ENCODE data around the gene CRHR2.

- TF ChIP-seq CTCF (IDR thresholded peaks at IDR 0.05) (no peak), IRF3 (IDR thresholded peaks at IDR 0.05; ENCODE audit: low read depth, low read length) (no peak), EP300 (IDR thresholded peaks at IDR 0.05; ENCODE audit: borderline replicate concordance in 1 of 2, low read depth in 1 of 2, low read length in 1 of 2) (no peak), MXI1 (IDR thresholded peaks at IDR 0.05; ENCODE audit: low read depth, low read length) (no peak)
Measured at GRCh38 chr7:30665449-30665848, 16.8 kb downstream of the CRHR2 start.
